ENCODE results near the gene LRTM2.

- TF ChIP-seq ZNF217 (CRISPR knock-in tag; IDR thresholded peaks at IDR 0.05) (no peak), POLR2AphosphoS5 (IDR thresholded peaks at IDR 0.05; ENCODE audit: control insufficient read depth, insufficient read depth, low read depth, low read length) (no peak), JUN (IDR thresholded peaks at IDR 0.05; ENCODE audit: borderline replicate concordance, low read depth, low read length) (no peak), JUN (CRISPR knock-in tag; IDR thresholded peaks at IDR 0.05; ENCODE audit: borderline replicate concordance) (no peak), TAF1 (IDR thresholded peaks at IDR 0.05; ENCODE audit: control insufficient read depth, extremely low read depth, insufficient read depth, low read length, severe bottlenecking) (no peak), MEIS2 (IDR thresholded peaks at IDR 0.05; ENCODE audit: partially characterized antibody) (no peak), POLR2A (conservative IDR thresholded peaks at IDR 0.05) (no peak), ELF2 (CRISPR knock-in tag; IDR thresholded peaks at IDR 0.05) (no peak), SRF (CRISPR knock-in tag; IDR thresholded peaks at IDR 0.05) (no peak)
- TF ChIP-seq, protein P1, sequence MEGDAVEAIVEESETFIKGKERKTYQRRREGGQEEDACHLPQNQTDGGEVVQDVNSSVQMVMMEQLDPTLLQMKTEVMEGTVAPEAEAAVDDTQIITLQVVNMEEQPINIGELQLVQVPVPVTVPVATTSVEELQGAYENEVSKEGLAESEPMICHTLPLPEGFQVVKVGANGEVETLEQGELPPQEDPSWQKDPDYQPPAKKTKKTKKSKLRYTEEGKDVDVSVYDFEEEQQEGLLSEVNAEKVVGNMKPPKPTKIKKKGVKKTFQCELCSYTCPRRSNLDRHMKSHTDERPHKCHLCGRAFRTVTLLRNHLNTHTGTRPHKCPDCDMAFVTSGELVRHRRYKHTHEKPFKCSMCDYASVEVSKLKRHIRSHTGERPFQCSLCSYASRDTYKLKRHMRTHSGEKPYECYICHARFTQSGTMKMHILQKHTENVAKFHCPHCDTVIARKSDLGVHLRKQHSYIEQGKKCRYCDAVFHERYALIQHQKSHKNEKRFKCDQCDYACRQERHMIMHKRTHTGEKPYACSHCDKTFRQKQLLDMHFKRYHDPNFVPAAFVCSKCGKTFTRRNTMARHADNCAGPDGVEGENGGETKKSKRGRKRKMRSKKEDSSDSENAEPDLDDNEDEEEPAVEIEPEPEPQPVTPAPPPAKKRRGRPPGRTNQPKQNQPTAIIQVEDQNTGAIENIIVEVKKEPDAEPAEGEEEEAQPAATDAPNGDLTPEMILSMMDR (IDR thresholded peaks at IDR 0.05 in 2 of 3, conservative IDR thresholded peaks at IDR 0.05 in 1 of 3; ENCODE audit: insufficient read depth in 2 of 3, low read depth in 1 of 3, low read length in 3 of 3) = no peak
- TF ChIP-seq, protein P2, sequence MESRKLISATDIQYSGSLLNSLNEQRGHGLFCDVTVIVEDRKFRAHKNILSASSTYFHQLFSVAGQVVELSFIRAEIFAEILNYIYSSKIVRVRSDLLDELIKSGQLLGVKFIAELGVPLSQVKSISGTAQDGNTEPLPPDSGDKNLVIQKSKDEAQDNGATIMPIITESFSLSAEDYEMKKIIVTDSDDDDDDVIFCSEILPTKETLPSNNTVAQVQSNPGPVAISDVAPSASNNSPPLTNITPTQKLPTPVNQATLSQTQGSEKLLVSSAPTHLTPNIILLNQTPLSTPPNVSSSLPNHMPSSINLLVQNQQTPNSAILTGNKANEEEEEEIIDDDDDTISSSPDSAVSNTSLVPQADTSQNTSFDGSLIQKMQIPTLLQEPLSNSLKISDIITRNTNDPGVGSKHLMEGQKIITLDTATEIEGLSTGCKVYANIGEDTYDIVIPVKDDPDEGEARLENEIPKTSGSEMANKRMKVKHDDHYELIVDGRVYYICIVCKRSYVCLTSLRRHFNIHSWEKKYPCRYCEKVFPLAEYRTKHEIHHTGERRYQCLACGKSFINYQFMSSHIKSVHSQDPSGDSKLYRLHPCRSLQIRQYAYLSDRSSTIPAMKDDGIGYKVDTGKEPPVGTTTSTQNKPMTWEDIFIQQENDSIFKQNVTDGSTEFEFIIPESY (CRISPR knock-in tag; IDR thresholded peaks at IDR 0.05) = no peak
Measured at GRCh38 chr12:1826867-1827705, 6.7 kb downstream of the LRTM2 start.

Measured in K562 (cell line).